NCI-H187 treated with DMSO at 0.1 percent for 48 hours (cell line): ENCODE data around the gene ANKRD16.
A peak's percentile ranks its signal among the peaks of the same experiment; 100 is the strongest.
"Not testable (repeated sequence)": the region's sequence is repeated elsewhere in the genome, so short reads cannot be mapped to it uniquely, and the experiment has no call there.

Experiments used
- DNase-seq: peaks from one replicate; lab custom pipeline; 2025; lab: John Stamatoyannopoulos, UW

Gene ANKRD16

GRCh38 chr10:5889624-5890451, at the start of gene ANKRD16, which contains the start of gene FBH1:
Gene ANKRD16, minus strand, starts transcription at chr10:5889893. Its CDS starts 539 bp downstream, at chr10:5889354.
Gene FBH1, plus strand, starts transcription at chr10:5890243. Its CDS starts 103 bp downstream, at chr10:5890346.
- DNase-seq, result peak; percentile 59

DNA sequence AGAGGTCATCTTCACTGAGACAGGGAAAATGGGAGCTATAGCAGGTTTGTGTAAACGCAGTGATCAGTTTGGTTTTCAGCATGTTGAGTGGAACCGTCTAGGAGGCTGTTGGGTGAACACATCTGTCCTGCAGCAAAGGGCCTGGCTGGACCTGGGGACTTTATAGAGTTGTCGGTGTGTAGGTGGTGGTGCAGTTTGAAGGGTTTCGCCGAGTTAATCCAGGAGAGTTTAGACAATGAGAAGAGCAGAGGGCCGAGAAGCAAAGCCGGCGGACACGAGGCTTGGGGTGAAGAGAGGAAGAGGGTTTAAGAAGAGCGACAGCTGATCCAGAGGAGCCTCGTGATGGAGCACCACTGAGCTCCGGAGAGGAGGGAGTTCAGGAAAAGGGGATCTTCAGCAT, 48.6 kb upstream of the ANKRD16 start:
- DNase-seq, result no peak

- no peak for DNase-seq
Measured at GRCh38 chr10:5937016-5937415, 47.3 kb upstream of the ANKRD16 start.

- DNase-seq, result no peak
Measured at GRCh38 chr10:5935628-5936027, 45.9 kb upstream of the ANKRD16 start.

DNA sequence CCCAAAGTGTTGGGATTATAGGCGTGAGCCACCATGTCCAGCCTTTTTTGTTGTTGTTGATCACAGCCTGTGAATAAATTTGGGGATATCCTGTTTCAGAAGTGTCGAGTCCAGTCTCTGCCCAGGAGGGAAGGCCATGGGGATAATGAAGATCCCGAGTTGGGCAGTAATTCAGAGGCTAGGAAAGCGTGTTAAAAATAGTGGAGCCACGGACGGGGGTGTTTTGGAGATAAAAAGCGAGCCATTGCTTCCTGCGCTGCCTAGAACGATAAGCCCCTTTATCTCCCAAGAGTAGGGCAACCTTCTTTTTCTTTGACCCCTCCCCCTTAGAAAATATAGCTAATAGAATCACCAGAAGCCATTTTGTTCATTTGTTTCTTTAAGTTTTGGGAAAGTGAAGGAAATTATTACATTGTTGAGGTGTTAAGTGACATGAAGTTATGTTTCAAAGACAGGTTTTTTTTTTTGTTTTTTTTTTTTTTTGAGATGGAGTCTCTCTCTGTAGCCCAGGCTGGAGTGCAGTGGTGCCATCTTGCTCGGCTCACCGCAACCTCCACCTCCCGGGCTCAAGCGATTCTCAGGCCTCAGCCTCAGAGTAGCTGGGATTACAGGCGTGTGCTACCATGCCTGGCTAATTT, 44.3 kb upstream of the ANKRD16 start:
- DNase-seq, result no peak

- no peak for DNase-seq
Measured at GRCh38 chr10:5932345-5932744, 42.7 kb upstream of the ANKRD16 start.

- DNase-seq, result no peak
Measured at GRCh38 chr10:5930272-5930671, 40.6 kb upstream of the ANKRD16 start.

DNA sequence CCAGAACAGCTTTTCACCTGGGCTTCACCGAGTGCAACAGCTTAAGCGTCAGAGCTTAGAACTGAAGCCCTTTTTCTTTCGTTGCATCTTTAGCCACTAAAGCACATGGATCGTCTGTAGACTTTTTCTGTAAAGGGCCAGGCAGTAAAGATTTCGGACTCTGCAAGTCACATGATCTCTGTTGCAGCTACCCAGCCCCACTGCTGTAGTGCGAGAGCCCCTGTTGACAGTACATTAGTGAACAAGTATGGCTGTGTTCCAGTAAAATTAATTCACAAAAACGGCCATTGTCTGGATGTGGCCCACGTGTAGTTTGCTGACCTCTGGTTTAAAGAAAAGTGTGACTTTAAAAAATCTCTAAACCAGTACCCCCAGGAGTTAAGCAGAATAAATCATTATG, 39.7 kb upstream of the ANKRD16 start:
- no peak for DNase-seq

DNA sequence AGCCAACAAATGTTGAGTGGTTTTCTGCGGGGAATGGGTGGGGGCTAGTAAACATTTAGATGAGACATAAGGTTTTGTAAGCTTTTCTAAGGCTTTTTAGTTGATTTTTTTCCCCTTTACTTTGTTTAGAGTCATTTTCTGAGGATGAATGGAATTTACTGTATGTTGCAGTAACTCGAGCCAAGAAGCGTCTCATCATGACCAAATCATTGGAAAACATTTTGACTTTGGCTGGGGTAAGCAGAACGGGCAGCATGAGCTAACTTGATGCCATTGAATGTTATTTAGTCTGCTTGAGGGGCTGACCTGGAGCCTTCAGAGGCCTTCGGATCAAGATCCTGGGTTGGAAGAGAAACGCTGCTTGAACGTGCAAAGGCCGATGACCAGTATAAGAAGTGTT, 37.6 kb upstream of the ANKRD16 start:
- DNase-seq, result no peak

- no peak for DNase-seq
Measured at GRCh38 chr10:5924889-5925288, 35.2 kb upstream of the ANKRD16 start.

- DNase-seq, result no peak
Measured at GRCh38 chr10:5921746-5922145, 32.1 kb upstream of the ANKRD16 start.

DNA sequence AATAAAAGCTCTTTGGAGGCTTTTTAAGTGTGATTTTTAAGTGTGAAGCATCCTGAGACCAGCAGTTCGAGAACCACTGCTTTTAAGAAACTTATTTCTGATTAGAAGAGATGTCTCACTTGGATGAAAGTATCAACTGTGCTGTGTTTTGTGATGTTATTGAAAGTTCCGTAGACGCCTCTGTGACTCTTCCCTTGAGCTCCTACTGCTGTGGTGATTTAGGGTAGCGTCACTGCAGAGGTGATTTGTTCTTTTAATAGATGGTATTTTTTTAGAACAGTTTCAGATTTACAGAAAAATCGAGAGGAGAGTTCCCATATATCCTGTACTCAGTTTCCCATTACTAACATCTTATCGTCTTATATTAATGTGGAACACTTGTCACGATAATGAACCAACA, 29.9 kb upstream of the ANKRD16 start:
- no peak for DNase-seq

DNA sequence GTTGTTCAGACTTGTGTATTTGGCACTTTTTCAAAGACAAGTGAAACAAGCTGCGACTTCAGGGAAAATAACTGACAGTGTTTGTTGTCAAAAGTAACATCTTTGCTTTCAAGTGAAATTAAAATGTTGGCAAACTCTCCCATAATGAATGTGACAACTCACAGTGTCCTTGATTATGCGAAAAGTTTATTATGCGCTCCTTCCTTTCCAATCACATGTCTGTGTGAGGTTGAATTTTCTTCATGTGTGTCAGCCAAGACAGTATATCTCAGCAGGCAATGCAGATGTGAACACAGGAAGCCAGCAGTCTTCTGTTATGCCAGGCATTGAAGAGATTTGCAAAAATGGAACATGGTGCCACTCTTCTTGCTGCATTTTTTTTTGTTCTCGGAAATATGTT, 29.1 kb upstream of the ANKRD16 start:
- DNase-seq, result no peak

DNA sequence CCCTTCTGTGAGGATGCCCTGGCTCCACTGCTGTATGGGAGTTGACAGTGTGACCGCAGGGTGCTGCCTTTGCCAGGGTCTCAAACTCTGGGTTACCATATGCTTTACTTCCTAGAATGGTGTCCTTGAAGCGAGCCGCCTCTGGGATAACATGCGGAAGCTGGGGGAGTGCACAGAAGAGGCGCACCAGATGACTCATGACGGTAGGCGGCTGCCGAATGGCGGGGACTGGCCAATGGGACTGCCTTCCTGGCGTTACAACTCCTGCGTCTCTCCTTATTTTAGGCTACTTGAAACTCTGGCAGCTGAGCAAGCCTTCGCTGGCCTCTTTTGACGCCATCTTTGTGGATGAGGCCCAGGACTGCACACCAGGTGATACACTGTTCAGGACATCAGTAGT, 27.6 kb upstream of the ANKRD16 start:
- DNase-seq, result no peak

DNA sequence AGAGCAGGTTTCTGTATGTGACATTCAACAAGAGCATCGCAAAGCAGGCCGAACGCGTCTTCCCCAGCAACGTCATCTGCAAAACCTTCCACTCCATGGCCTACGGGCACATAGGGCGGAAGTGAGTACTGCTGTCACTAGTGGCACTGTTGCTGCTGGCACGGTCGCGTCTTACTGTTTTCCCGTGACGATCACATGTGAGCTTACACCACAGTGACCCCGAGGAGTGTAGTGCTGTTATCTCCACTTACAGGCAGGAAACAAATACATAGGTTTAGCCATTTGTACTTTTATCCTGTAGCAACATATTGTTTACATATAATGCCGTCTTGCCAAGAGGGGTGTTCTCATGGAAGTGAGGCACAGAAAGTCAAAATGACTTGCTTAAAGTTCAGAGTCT, 25.8 kb upstream of the ANKRD16 start:
- no peak for DNase-seq

GRCh38 chr10:5913736-5914135, 24.0 kb upstream of the ANKRD16 start:
- DNase-seq, result no peak

DNA sequence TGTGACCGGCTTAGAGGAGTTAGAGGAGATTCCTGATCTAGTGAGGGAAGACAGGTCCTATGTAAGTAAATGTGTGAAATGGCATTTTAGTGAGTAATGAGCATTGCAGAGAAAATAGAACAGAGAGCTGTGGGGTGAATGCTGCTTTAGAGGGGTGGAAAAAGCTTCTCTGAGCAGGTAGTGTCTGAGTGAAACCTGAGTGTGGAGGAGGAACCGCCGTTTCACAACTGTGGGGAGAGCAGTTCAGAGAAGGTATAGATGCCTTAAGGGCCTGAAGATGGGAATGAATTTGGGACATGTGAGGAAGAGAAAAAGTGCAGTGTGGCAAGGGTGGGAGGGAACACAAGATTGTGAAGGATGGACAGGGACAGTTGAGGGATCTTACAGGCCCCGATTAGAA, 22.0 kb upstream of the ANKRD16 start:
- DNase-seq, result no peak

GRCh38 chr10:5910323-5911100, 20.8 kb upstream of the ANKRD16 start:
- no peak for DNase-seq

- not testable (repeated sequence) for DNase-seq
Measured at GRCh38 chr10:5908676-5909075, 19.0 kb upstream of the ANKRD16 start.

DNA sequence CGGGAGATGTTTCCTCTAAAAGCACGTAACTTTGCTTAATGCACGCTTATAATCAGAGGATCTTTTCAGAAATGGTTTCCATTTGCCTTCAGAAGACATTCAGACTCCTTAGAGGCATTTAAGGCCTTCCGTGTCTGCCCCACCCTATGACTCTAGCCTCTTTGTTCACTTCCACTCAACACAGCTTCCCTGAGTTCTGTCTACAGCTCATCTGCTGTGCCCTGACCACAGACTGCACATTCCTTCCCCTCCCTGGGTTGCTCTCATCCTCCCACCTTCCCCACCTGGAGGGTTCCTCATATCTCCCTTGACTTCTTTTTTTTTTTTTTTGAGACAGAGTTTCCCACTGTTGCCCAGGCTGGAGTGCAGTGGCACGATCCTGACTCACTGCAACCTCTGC, 17.0 kb upstream of the ANKRD16 start:
- no peak for DNase-seq

- DNase-seq, result no peak
Measured at GRCh38 chr10:5905854-5906507, 16.3 kb upstream of the ANKRD16 start.

- no peak for DNase-seq
Measured at GRCh38 chr10:5904227-5904626, 14.5 kb upstream of the ANKRD16 start.
